Trophoblast cell (in vitro differentiated cells and primary cell): ENCODE results near the gene ZIC5.

ENCODE experiments used
- DNase-seq, 2 donors: peaks; one replicate each; pipeline ENCODE4 v3.0.0-alpha.2; 2016
- H2AFZ ChIP-seq: 2 replicates; pipeline ENCODE4 v1.6.1; 2013; ENCODE audit warnings: low read length, moderate library complexity, mild to moderate bottlenecking; ENCODE audit not compliant: insufficient read depth, poor library complexity
- H2AK5ac ChIP-seq: 2 replicates; pipeline ENCODE4 v1.6.1; 2013; ENCODE audit warnings: mild to moderate bottlenecking, low read length
- H2BK120ac ChIP-seq: 2 replicates; pipeline ENCODE4 v1.6.1; 2013; ENCODE audit warnings: low read length, mild to moderate bottlenecking, moderate library complexity; ENCODE audit not compliant: insufficient read depth, poor library complexity
- H2BK12ac ChIP-seq: 2 replicates; pipeline ENCODE4 v1.6.1; 2013; ENCODE audit warnings: mild to moderate bottlenecking, low read length, moderate library complexity
- H2BK5ac ChIP-seq: 2 replicates; pipeline ENCODE4 v1.6.1; 2013; ENCODE audit warnings: low read length, low read depth, moderate library complexity, mild to moderate bottlenecking; ENCODE audit not compliant: poor library complexity
- H3K14ac ChIP-seq: 2 replicates; pipeline ENCODE4 v1.6.1; 2013; ENCODE audit warnings: mild to moderate bottlenecking, low read length
- H3K18ac ChIP-seq: 2 replicates; pipeline ENCODE4 v1.6.1; 2013; ENCODE audit warnings: mild to moderate bottlenecking, low read length
- H3K23ac ChIP-seq: 2 replicates; pipeline ENCODE4 v1.6.1; 2013; ENCODE audit warnings: low read length
- H3K27ac ChIP-seq: 2 replicates; pipeline ENCODE4 v1.5.1; 2013; ENCODE audit warnings: low read depth, mild to moderate bottlenecking, inconsistent platforms, low read length, moderate library complexity
- H3K27me3 ChIP-seq: 2 replicates; pipeline ENCODE4 v1.6.1; 2013; ENCODE audit warnings: inconsistent platforms, mild to moderate bottlenecking, low read length, moderate library complexity; ENCODE audit not compliant: insufficient read depth
- H3K36me3 ChIP-seq, 2 experiments: 1 replicate in 1 of 2; 2 replicates in 1 of 2; pipeline ENCODE4 v1.6.1; 2013; ENCODE audit warnings: low read length in 2 of 2, mild to moderate bottlenecking in 2 of 2, moderate library complexity in 1 of 2; ENCODE audit not compliant: insufficient read depth in 2 of 2, control insufficient read depth in 1 of 2
- H3K4ac ChIP-seq: 2 replicates; pipeline ENCODE4 v1.6.1; 2013; ENCODE audit warnings: low read depth, mild to moderate bottlenecking, low read length, moderate library complexity
- H3K4me1 ChIP-seq, 2 experiments: 1 replicate in 1 of 2; 2 replicates in 1 of 2; pipeline ENCODE4 v1.6.1; 2013; ENCODE audit warnings: low read length in 2 of 2, mild to moderate bottlenecking in 2 of 2, moderate library complexity in 1 of 2; ENCODE audit not compliant: insufficient read depth in 2 of 2, control insufficient read depth in 1 of 2
- H3K4me2 ChIP-seq: 2 replicates; pipeline ENCODE4 v1.6.1; 2013; ENCODE audit warnings: inconsistent platforms, mild to moderate bottlenecking, low read length, moderate library complexity
- H3K4me3 ChIP-seq: 2 replicates; pipeline ENCODE4 v1.5.1; 2013; ENCODE audit warnings: mild to moderate bottlenecking, low read depth, low read length, inconsistent platforms
- H3K79me1 ChIP-seq: one replicate; pipeline ENCODE4 v1.6.1; 2013; ENCODE audit warnings: low read length
- H3K79me2 ChIP-seq: 2 replicates; pipeline ENCODE4 v1.6.1; 2013; ENCODE audit warnings: low read length, mild to moderate bottlenecking; ENCODE audit not compliant: control insufficient read depth, insufficient read depth, poor library complexity
- H3K9ac ChIP-seq: 2 replicates; pipeline ENCODE4 v1.6.1; 2013; ENCODE audit warnings: mild to moderate bottlenecking, low read length
- H3K9me3 ChIP-seq: 2 replicates; pipeline ENCODE4 v1.6.1; 2013; ENCODE audit warnings: low read depth, mild to moderate bottlenecking, control low read depth, inconsistent platforms, low read length; ENCODE audit not compliant: insufficient read depth
- H4K12ac ChIP-seq: 2 replicates; pipeline ENCODE4 v1.6.1; 2013; ENCODE audit warnings: low read depth, mild to moderate bottlenecking, low read length, moderate library complexity
- H4K8ac ChIP-seq: 2 replicates; pipeline ENCODE4 v1.6.1; 2013; ENCODE audit warnings: low read depth, mild to moderate bottlenecking, low read length, moderate library complexity
- H4K91ac ChIP-seq: one replicate; pipeline ENCODE4 v1.6.1; 2013; ENCODE audit warnings: low read depth, mild to moderate bottlenecking, low read length, moderate library complexity
- whole genome bisulfite sequencing: extraction: QIAGEN DNeasy Blood & Tissue Kit; methylation state at CpG from one replicate; pipeline ENCODE4 v1.1.7; 2013; ENCODE audit warnings: missing lambda C conversion rate; ENCODE audit not compliant: insufficient read length, insufficient coverage; ENCODE audit errors: extremely low coverage; 5-methylcytosine and 5-hydroxymethylcytosine counted together

Gene ZIC5

DNA sequence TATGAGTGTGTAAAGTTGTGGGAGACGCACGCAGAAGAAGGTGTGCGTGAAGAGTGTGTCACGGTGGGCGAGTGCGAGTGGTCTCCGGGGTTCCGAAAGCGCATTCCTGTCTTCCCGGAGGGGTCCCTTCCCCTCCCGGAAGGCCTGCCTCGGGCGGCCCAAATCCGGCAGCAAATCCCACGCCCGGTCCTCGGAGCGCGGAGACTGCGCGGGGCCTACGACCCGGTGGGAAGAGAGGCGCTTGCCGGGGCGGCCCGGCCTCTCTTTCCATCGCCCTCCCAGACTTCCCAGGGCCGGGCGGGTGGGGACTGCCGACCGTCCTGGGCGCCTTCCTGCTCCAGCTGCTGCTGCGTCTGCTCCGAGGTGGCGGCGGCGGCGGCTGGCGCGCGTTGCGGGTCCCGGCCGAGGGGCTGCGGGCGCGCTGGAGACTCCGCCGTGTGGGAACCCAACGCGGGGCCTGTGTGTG lies 2.1 kb downstream of the ZIC5 start:
- peaks cover 55% of the 10 kb centered on the region for H3K27me3 ChIP-seq
- peak overlapping the region; percentile 65 for H3K4me2 ChIP-seq
- WGBS: no CpG with 5 or more reads among the region's 52 CpGs
- no peaks in the 10 kb centered on the region for H3K79me1 ChIP-seq
- no peak overlapping the region for H2BK12ac ChIP-seq
- H3K36me3 ChIP-seq: no peaks in the 10 kb centered on the region
- H4K91ac ChIP-seq: no peak overlapping the region
- no peak overlapping the region for H3K4ac ChIP-seq
- peaks cover 14 to 15% of the 10 kb centered on the region in 2 experiments for H3K4me1 ChIP-seq
- peaks cover 6% of the 10 kb centered on the region for H3K9me3 ChIP-seq
- no peak overlapping the region for H4K8ac ChIP-seq
- H2AK5ac ChIP-seq: no peak overlapping the region
- no peak overlapping the region for H3K23ac ChIP-seq
- H2BK120ac ChIP-seq: no peak overlapping the region
- no peak overlapping the region for H3K14ac ChIP-seq
- no peak overlapping the region for H2BK5ac ChIP-seq
- no peak for DNase-seq
- H3K79me2 ChIP-seq: no peaks in the 10 kb centered on the region
- H2AFZ ChIP-seq: no peak overlapping the region
- no peak overlapping the region for H3K4me3 ChIP-seq
- H3K27ac ChIP-seq: no peak overlapping the region
- no peak overlapping the region for H3K18ac ChIP-seq
- H4K12ac ChIP-seq: no peak overlapping the region
- no peak overlapping the region for H3K9ac ChIP-seq

GRCh38 chr13:99968521-99969452 lies 2.8 kb downstream of the ZIC5 start:
- Histone ChIP-seq H3K18ac (no peak overlapping the region), H3K9me3 (peaks cover 6% of the 10 kb centered on the region), H2AK5ac (no peak overlapping the region), H2BK5ac (no peak overlapping the region), H3K14ac (no peak overlapping the region), H3K9ac (no peak overlapping the region), H3K36me3 (no peaks in the 10 kb centered on the region), H2AFZ (no peak overlapping the region), H4K8ac (no peak overlapping the region), H3K79me1 (no peaks in the 10 kb centered on the region), H3K79me2 (no peaks in the 10 kb centered on the region), H3K4ac (no peak overlapping the region), H4K91ac (no peak overlapping the region), H2BK12ac (no peak overlapping the region), H3K4me2 (peak overlapping the region; percentile 64), H3K27me3 (peaks cover 55% of the 10 kb centered on the region), H2BK120ac (no peak overlapping the region), H3K4me3 (peak overlapping the region; percentile 21), H3K4me1 (peaks cover 14 to 15% of the 10 kb centered on the region in 2 experiments), H4K12ac (no peak overlapping the region), H3K27ac (no peak overlapping the region), H3K23ac (no peak overlapping the region)
- no CpG with 5 or more reads among the region's 81 CpGs for WGBS
- DNase-seq: no peak

DNA sequence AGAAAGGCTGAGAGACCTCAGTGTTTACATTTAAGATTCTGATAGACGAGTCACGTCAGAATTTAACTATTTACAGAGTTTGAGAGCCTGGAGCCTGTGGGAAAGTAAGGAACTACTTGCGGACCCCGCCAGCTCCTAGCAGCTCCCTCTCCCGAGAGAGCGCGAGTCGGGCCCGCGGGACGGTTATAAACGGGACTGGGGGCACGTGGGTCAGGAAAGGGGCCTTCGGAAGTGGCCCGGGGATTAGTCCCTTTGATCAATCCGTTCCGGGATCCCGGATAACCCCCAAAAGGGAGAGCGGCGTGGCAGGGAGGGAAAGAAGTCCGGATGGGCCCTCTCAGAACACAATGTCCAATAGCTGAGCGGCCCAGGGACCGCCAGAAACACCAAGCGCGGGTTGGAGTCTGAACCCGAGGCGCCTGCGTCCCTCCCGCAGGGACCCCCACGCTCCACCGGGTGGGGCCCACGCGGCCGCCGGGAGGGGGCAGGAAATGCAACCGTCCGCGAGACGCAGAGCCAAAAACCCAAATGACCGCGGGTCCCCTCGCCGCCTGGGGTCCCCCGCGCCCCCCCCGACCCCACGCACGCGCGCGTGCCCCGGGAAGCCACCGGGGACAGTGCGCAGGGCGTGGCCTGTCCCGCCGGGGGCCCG lies 3.6 kb downstream of the ZIC5 start:
- Histone ChIP-seq H3K4ac (no peak overlapping the region), H2BK12ac (no peak overlapping the region), H4K8ac (no peak overlapping the region), H3K36me3 (no peaks in the 10 kb centered on the region), H3K79me1 (no peaks in the 10 kb centered on the region), H3K27ac (no peak overlapping the region), H3K23ac (no peak overlapping the region), H2BK120ac (no peak overlapping the region), H4K12ac (no peak overlapping the region), H2BK5ac (no peak overlapping the region), H3K79me2 (no peaks in the 10 kb centered on the region), H3K4me2 (peak overlapping the region; percentile 64), H3K4me1 (peaks cover 14 to 15% of the 10 kb centered on the region in 2 experiments), H3K9me3 (peaks cover 6% of the 10 kb centered on the region), H2AFZ (no peak overlapping the region), H3K27me3 (peaks cover 50% of the 10 kb centered on the region), H3K9ac (no peak overlapping the region), H2AK5ac (no peak overlapping the region), H3K18ac (no peak overlapping the region), H3K14ac (no peak overlapping the region), H3K4me3 (no peak overlapping the region), H4K91ac (no peak overlapping the region)
- DNase-seq: no peak
- WGBS: no CpG with 5 or more reads among the region's 58 CpGs

- no peak overlapping the region for H3K23ac ChIP-seq
- H4K8ac ChIP-seq: no peak overlapping the region
- no peak overlapping the region for H3K4me2 ChIP-seq
- no peak overlapping the region for H3K4ac ChIP-seq
- DNase-seq: no peak
- H2BK5ac ChIP-seq: no peak overlapping the region
- H3K4me1 ChIP-seq: peaks cover 14 to 15% of the 10 kb centered on the region in 2 experiments
- H3K79me2 ChIP-seq: no peaks in the 10 kb centered on the region
- no peak overlapping the region for H3K27ac ChIP-seq
- no peak overlapping the region for H3K4me3 ChIP-seq
- no peak overlapping the region for H4K91ac ChIP-seq
- no peak overlapping the region for H2AFZ ChIP-seq
- H3K79me1 ChIP-seq: no peaks in the 10 kb centered on the region
- no peak overlapping the region for H3K14ac ChIP-seq
- H3K27me3 ChIP-seq: peaks cover 49% of the 10 kb centered on the region
- H4K12ac ChIP-seq: no peak overlapping the region
- no peak overlapping the region for H2BK12ac ChIP-seq
- H2AK5ac ChIP-seq: no peak overlapping the region
- H2BK120ac ChIP-seq: no peak overlapping the region
- WGBS: no CpG with 5 or more reads among the region's 9 CpGs
- H3K36me3 ChIP-seq: no peaks in the 10 kb centered on the region
- H3K9ac ChIP-seq: no peak overlapping the region
- peaks cover 6% of the 10 kb centered on the region for H3K9me3 ChIP-seq
- H3K18ac ChIP-seq: no peak overlapping the region
Observed at GRCh38 chr13:99967498-99967868, 4.1 kb downstream of the ZIC5 start.
